ENCODE data around the gene COQ10A.

DNA sequence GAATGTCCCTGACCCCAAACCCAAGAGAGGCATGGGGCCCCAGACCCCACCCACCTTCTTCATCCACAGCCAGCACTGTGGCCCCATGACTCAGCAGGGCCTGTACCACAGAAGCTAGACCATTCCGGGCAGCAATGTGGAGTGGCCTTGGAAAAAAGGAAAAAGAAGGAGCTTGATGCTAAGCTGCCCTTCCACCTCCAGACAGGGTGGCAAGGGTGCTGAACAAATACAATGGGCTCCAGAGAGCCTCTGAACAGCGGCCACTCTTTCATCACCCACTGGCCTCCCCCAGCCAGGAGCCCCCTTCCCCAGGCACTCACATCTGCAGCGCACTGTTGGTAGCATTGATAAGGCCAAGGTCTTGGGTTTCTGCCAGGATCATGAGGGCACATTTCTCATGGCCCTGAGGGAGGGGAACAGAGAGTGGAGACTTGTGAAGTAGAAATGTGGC, 23.0 kb upstream of the COQ10A start:
- no peak for TF ChIP-seq CTCF (IDR thresholded peaks at IDR 0.05)
- no peak for TF ChIP-seq POLR2A (IDR thresholded peaks at IDR 0.05)

All from right lobe of liver (tissue), 4 donors.